AG08396 (cell line): ENCODE results near the gene WNT7A.

Experiments used
- DNase-seq: peaks from one replicate; pipeline ENCODE4 v3.0.0; 2012; ENCODE audit warnings: low spot score, mixed read lengths

WNT7A gene

GRCh38 chr3:13845806-13846205, 34.1 kb downstream of the WNT7A start:
- no peak for DNase-seq

GRCh38 chr3:13844911-13845310, 35.0 kb downstream of the WNT7A start:
- no peak for DNase-seq

- DNase-seq = no peak
Observed at GRCh38 chr3:13844286-13844685, 35.6 kb downstream of the WNT7A start.

- no peak for DNase-seq
Observed at GRCh38 chr3:13843351-13843750, 36.5 kb downstream of the WNT7A start.

GRCh38 chr3:13842226-13842625, 37.6 kb downstream of the WNT7A start:
- DNase-seq = no peak

- DNase-seq = no peak
Observed at GRCh38 chr3:13841826-13842225, 38.0 kb downstream of the WNT7A start.

- no peak for DNase-seq
Observed at GRCh38 chr3:13841141-13841540, 38.7 kb downstream of the WNT7A start.

GRCh38 chr3:13840456-13840855, 39.4 kb downstream of the WNT7A start:
- DNase-seq = no peak

GRCh38 chr3:13839726-13840340, 40.0 kb downstream of the WNT7A start:
- DNase-seq = no peak

GRCh38 chr3:13839253-13839652, 40.6 kb downstream of the WNT7A start:
- no peak for DNase-seq

- no peak for DNase-seq
Observed at GRCh38 chr3:13838421-13838820, 41.5 kb downstream of the WNT7A start.

GRCh38 chr3:13837751-13838150, 42.1 kb downstream of the WNT7A start:
- DNase-seq = no peak

GRCh38 chr3:13836658-13837587, 42.9 kb downstream of the WNT7A start:
- DNase-seq = no peak

- DNase-seq = no peak
Observed at GRCh38 chr3:13835246-13835645, 44.6 kb downstream of the WNT7A start.

- DNase-seq = no peak
Observed at GRCh38 chr3:13834258-13835035, 45.4 kb downstream of the WNT7A start.

GRCh38 chr3:13833506-13834257, 46.2 kb downstream of the WNT7A start:
- DNase-seq = no peak

- DNase-seq = no peak
Observed at GRCh38 chr3:13832130-13832529, 47.7 kb downstream of the WNT7A start.

- DNase-seq = no peak
Observed at GRCh38 chr3:13831386-13831996, 48.4 kb downstream of the WNT7A start.

GRCh38 chr3:13829311-13829710, 50.6 kb downstream of the WNT7A start:
- DNase-seq = no peak

- DNase-seq = no peak
Observed at GRCh38 chr3:13828501-13829265, 51.2 kb downstream of the WNT7A start.

GRCh38 chr3:13827699-13828098, 52.2 kb downstream of the WNT7A start:
- no peak for DNase-seq
